MG63 (cell line): ENCODE measurements around the gene TMEM135. TPM values are rescaled to one million over a fixed set of nuclear protein-coding genes. Genes with fewer than 3 reads are reported as not detected.
"Not testable (repeated sequence)": the region's sequence is repeated elsewhere in the genome, so short reads cannot be mapped to it uniquely, and the experiment has no call there.

Experiments used
- DNase-seq: peaks from one replicate; pipeline ENCODE4 v3.0.0-alpha.2; 2020
- H3K27me3 ChIP-seq: fragments of 250-450 bp; sonication (Bioruptor Pico); 2 replicates; pipeline ENCODE4 v1.5.1; 2020; ENCODE audit warnings: mild to moderate bottlenecking, moderate library complexity
- H3K36me3 ChIP-seq: fragments of 250-450 bp; sonication (Bioruptor Pico); 2 replicates; pipeline ENCODE4 v1.5.1; 2020; ENCODE audit warnings: mild to moderate bottlenecking, moderate library complexity
- H3K4me3 ChIP-seq: fragments of 250-450 bp; sonication (Bioruptor Pico); 2 replicates; pipeline ENCODE4 v1.5.1; 2020; ENCODE audit warnings: mild to moderate bottlenecking, moderate library complexity
- H3K9me3 ChIP-seq: fragments of 250-450 bp; sonication (Bioruptor Pico); 2 replicates; pipeline ENCODE4 v1.5.1; 2020; ENCODE audit warnings: mild to moderate bottlenecking, moderate library complexity
- total RNA-seq: library from RNA; depleted of rRNA; stranded (reverse); fragments of >200 nt; shearing (Covaris generic); gene quantifications from 2 replicates; pipeline ENCODE4 v1.2.3, GENCODE V29; 2014; ENCODE audit warnings: low replicate concordance

The TMEM135 gene
- total RNA-seq, 1 experiment from 2014 or later: 7.3 TPM

DNA sequence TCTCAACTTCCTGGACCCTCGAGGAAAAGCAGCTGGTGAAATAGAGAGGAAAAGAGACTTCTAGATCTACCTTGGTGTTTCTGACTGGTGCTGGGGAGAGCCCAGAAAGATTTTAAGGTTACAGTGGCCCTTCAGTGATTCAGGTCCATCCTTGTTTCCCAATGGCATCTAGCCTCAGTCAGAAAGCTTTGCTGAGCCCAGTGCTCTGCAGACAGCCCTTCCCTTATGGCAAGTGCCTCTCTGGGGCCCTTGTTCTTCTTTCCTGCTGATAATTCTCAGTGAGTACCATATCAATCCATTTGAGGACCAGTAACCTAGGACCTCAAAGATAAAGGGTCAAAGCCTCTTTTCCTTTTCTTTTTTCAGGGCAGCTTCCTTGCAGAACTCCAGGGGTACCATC is 25.1 kb upstream of the TMEM135 start:
- Histone ChIP-seq H3K36me3 (no peaks in the 10 kb centered on the region), H3K9me3 (no peaks in the 10 kb centered on the region), H3K4me3 (no peak overlapping the region), H3K27me3 (peaks cover 2% of the 10 kb centered on the region; the same call in 1 of the 2 replicates)
- DNase-seq: no peak

GRCh38 chr11:87013912-87014825 is 23.6 kb upstream of the TMEM135 start:
- H3K36me3 ChIP-seq: no peaks in the 10 kb centered on the region
- no peaks in the 10 kb centered on the region for H3K9me3 ChIP-seq
- no peak for DNase-seq
- H3K4me3 ChIP-seq: no peak overlapping the region
- peaks cover 2% of the 10 kb centered on the region; the same call in 1 of the 2 replicates for H3K27me3 ChIP-seq

DNA sequence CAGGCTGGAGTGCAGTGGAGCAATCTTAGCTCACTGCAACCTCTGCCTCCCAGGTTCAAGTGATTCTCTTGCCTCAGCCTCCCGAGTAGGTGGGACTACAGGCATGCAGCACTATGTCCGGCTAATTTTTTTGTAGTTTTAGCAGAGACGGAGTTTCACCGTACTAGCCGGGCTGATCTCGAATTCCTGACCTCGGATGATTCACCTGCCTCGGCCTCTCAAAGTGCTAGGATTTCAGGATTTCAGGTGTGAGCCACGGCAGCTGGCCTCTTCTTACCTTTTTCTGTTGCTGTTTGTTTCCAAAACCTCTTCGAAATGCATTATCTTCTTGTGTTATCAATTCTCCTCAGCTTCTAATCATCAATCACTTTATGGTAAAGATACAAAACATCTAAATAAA is 22.1 kb upstream of the TMEM135 start:
- H3K36me3 ChIP-seq: no peaks in the 10 kb centered on the region
- H3K27me3 ChIP-seq: peaks cover under 1% of the 10 kb centered on the region; the same call in 1 of the 2 replicates
- no peak overlapping the region for H3K4me3 ChIP-seq
- H3K9me3 ChIP-seq: no peaks in the 10 kb centered on the region
- no peak for DNase-seq

GRCh38 chr11:87019613-87020271 is 18.0 kb upstream of the TMEM135 start:
- no peak for DNase-seq
- no peaks in the 10 kb centered on the region; the same call in 1 of the 2 replicates for H3K27me3 ChIP-seq
- no peaks in the 10 kb centered on the region for H3K36me3 ChIP-seq
- no peak overlapping the region for H3K4me3 ChIP-seq
- H3K9me3 ChIP-seq: no peaks in the 10 kb centered on the region

DNA sequence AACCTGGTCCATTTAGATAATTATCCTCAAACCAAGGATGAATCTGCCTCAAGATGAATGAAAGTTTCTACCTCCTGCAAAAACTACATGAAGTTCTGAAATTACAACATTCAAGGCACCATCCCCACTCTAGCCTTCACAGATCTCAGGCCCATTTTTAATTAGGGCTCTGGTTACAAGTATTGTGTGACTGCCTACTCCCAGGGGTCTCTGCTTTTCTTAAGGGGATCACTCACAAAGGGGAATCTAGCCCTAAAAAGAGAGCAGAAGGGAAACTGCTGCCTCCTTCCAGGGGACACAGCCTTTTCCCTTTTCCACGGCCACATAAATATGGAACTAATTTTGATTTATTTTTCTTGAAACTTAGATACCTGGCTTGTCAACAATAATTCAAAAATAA is 17.4 kb upstream of the TMEM135 start:
- H3K4me3 ChIP-seq: no peak overlapping the region
- no peaks in the 10 kb centered on the region; the same call in 1 of the 2 replicates for H3K27me3 ChIP-seq
- no peaks in the 10 kb centered on the region for H3K36me3 ChIP-seq
- H3K9me3 ChIP-seq: no peaks in the 10 kb centered on the region
- no peak for DNase-seq

DNA sequence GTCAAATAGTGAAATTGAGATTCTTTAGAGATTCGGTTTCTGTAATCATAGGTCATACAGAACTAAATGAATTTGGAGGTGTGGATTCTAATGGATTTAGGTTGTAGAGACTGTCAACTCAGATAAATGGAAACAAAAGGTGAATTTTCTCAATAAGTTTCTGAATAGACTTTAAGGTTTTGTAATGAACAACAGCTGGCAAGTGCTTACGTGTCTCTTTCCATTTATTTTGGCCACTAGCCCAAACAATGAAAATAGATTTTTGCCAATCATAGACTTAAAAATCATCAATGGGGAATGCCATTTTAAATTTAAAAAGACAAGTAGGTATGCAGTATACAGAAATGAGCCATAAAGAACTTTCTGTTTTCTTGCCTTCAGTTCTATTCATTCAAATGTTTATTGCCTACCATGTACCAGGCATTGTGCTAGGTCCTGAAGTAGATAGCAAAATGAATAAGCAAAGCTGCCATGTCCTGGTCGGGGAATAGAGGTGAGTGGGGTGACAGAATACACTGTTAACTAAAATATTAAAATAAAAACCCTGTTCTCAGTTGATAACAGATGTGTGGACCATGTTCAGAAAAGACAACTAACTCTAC is 16.9 kb upstream of the TMEM135 start:
- no peak for DNase-seq

GRCh38 chr11:87022254-87022653 is 15.5 kb upstream of the TMEM135 start:
- Histone ChIP-seq H3K4me3 (no peak overlapping the region), H3K36me3 (no peaks in the 10 kb centered on the region), H3K27me3 (no peaks in the 10 kb centered on the region; the same call in 1 of the 2 replicates), H3K9me3 (no peaks in the 10 kb centered on the region)
- DNase-seq: no peak

More for the DNA sequence above, 16.9 kb upstream of the TMEM135 start:
- Histone ChIP-seq H3K27me3 (no peaks in the 10 kb centered on the region; the same call in 1 of the 2 replicates), H3K9me3 (no peaks in the 10 kb centered on the region), H3K4me3 (no peak overlapping the region), H3K36me3 (no peaks in the 10 kb centered on the region)

GRCh38 chr11:87022738-87023137 is 15.0 kb upstream of the TMEM135 start:
- H3K27me3 ChIP-seq: no peaks in the 10 kb centered on the region; the same call in 1 of the 2 replicates
- no peaks in the 10 kb centered on the region for H3K36me3 ChIP-seq
- no peaks in the 10 kb centered on the region for H3K9me3 ChIP-seq
- DNase-seq: no peak
- H3K4me3 ChIP-seq: no peak overlapping the region

DNA sequence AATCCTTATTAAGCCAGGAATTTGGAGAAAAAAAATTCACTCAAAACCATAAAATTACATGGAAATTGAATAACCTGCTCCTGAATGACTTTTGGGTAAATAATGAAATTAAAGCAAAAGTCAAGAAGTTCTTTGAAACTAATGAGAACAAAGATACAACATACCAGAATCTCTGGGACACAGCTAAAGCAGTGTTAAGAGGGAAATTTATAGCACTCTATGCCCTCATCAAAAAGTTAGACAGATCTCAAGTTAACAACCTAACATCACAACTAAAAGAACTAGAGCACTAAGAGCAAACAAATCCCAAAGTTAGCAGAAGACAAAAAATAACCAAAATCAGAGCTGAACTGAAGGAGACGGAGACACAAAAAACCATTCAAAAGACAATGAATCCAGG is 11.3 kb upstream of the TMEM135 start:
- H3K36me3 ChIP-seq, H3K27me3 ChIP-seq, DNase-seq, H3K4me3 ChIP-seq, H3K9me3 ChIP-seq: not testable (repeated sequence)

DNA sequence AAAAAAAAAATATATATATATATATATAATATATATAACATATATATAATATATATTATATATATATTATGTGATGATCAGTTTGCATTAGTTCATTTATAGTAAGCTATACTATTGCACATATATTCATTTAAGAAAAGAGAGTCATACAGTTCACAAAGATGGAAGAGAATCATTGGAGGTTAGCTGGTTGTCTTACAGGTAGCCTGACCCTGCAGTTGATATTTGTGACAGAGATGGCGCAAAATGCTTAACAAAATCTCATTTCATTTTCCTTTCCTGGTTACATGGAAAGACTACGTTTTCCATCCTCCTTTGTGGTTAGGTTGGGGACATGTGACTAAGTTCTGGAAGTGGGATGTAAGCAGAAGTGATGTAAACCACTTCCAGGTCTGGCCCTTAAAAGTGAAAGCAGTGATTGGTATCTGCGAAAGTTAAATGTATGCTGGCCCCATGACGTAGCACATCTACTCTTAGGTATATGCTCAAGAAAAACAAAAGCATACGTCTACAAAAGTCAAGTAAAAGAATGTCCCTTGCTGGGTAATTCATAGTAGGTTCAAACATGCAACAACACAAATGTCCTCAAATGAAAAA is 7.2 kb upstream of the TMEM135 start:
- Histone ChIP-seq H3K4me3 (no peak overlapping the region), H3K9me3 (no peaks in the 10 kb centered on the region), H3K36me3 (no peaks in the 10 kb centered on the region), H3K27me3 (no peaks in the 10 kb centered on the region)
- DNase-seq: no peak

GRCh38 chr11:87031433-87032170 is 6.1 kb upstream of the TMEM135 start:
- no peaks in the 10 kb centered on the region for H3K36me3 ChIP-seq
- DNase-seq: no peak
- no peaks in the 10 kb centered on the region for H3K9me3 ChIP-seq
- H3K27me3 ChIP-seq: no peaks in the 10 kb centered on the region
- no peak overlapping the region for H3K4me3 ChIP-seq

GRCh38 chr11:87033561-87033960 is 4.2 kb upstream of the TMEM135 start:
- H3K36me3 ChIP-seq: no peaks in the 10 kb centered on the region
- no peak overlapping the region for H3K4me3 ChIP-seq
- no peaks in the 10 kb centered on the region for H3K9me3 ChIP-seq
- DNase-seq: no peak
- no peaks in the 10 kb centered on the region for H3K27me3 ChIP-seq

GRCh38 chr11:87035976-87036583 is 1.7 kb upstream of the TMEM135 start:
- DNase-seq: no peak
- Histone ChIP-seq H3K4me3 (no peak overlapping the region), H3K36me3 (no peaks in the 10 kb centered on the region), H3K27me3 (no peaks in the 10 kb centered on the region), H3K9me3 (no peaks in the 10 kb centered on the region)

DNA sequence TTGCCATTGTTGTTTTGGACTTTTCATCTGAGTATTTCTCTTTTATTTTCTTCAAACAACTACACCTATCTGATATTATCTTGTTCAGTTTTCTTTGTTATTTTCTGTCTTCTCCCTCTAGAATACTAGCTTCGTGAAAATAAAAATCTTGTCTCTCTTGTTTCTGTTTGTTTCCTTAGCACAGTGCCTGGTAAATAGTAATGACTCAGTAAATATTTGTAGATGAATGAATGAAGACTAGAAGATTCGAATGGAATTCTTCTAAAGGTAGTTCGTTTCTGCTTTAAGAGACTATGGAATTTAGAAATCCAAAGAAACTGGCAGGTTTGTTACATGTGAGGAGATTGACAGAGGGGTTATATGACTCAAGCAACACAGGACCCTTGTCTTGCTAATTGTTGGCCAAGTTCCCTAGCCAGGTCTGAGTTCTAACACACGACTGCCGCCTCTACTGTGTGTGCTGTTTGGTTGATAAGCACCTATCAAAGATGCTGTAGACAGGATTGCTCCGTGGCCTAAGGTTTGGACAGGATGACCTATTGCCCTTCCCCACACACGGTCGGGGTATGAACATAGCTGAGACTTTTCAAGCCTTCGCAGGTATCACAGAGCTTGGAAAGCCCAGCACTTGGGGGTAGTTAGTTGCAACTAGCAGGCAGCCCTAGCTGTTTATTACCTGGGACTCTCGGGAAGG is 831 bp upstream of the TMEM135 start:
- Histone ChIP-seq H3K9me3 (no peaks in the 10 kb centered on the region), H3K4me3 (peak overlapping the region; percentile 89), H3K27me3 (no peaks in the 10 kb centered on the region), H3K36me3 (no peaks in the 10 kb centered on the region)
- DNase-seq: no peak

GRCh38 chr11:87038235-87038977 is 672 bp downstream of the TMEM135 start:
- H3K27me3 ChIP-seq: no peaks in the 10 kb centered on the region
- no peaks in the 10 kb centered on the region for H3K36me3 ChIP-seq
- peak overlapping the region; percentile 89 for H3K4me3 ChIP-seq
- no peak for DNase-seq
- H3K9me3 ChIP-seq: no peaks in the 10 kb centered on the region
